NCI-H2107 (cell line): Measurements from ENCODE around the gene ASIC5.
"Not testable (repeated sequence)": the region's sequence is repeated elsewhere in the genome, so short reads cannot be mapped to it uniquely, and the experiment has no call there.

ENCODE experiments used
- DNase-seq: peaks from one replicate; lab custom pipeline; 2025; lab: John Stamatoyannopoulos, UW

The ASIC5 gene

GRCh38 chr4:155800685-155801343 lies 65.3 kb downstream of the ASIC5 start:
- no peak for DNase-seq

- DNase-seq: no peak
Observed at GRCh38 chr4:155799794-155800123, 66.3 kb downstream of the ASIC5 start.

- no peak for DNase-seq
Observed at GRCh38 chr4:155799116-155799793, 66.8 kb downstream of the ASIC5 start.

- not testable (repeated sequence) for DNase-seq
Observed at GRCh38 chr4:155797581-155797980, 68.5 kb downstream of the ASIC5 start.

GRCh38 chr4:155795991-155796390 lies 70.1 kb downstream of the ASIC5 start:
- no peak for DNase-seq

- no peak for DNase-seq
Observed at GRCh38 chr4:155794589-155795236, 71.4 kb downstream of the ASIC5 start.

GRCh38 chr4:155789982-155790381 lies 76.1 kb downstream of the ASIC5 start:
- no peak for DNase-seq

GRCh38 chr4:155789391-155789790 lies 76.7 kb downstream of the ASIC5 start:
- DNase-seq: no peak

- DNase-seq: no peak
Observed at GRCh38 chr4:155787113-155787710, 78.9 kb downstream of the ASIC5 start.

GRCh38 chr4:155785828-155786227 lies 80.2 kb downstream of the ASIC5 start:
- DNase-seq: no peak

GRCh38 chr4:155784637-155785036 lies 81.4 kb downstream of the ASIC5 start:
- DNase-seq: no peak

- DNase-seq: no peak
Observed at GRCh38 chr4:155781249-155781831, 84.7 kb downstream of the ASIC5 start.

- DNase-seq: no peak
Observed at GRCh38 chr4:155780775-155781174, 85.3 kb downstream of the ASIC5 start.
